Type B pancreatic cell (in vitro differentiated cells): ENCODE results near the gene USP17L26. TPM values are rescaled to one million over a fixed set of nuclear protein-coding genes. Genes with fewer than 3 reads are reported as not detected.
A peak's percentile ranks its signal among the peaks of the same experiment; 100 is the strongest.
"Not testable (repeated sequence)": the region's sequence is repeated elsewhere in the genome, so short reads cannot be mapped to it uniquely, and the experiment has no call there.

ENCODE experiments used
- DNase-seq: peaks from one replicate; pipeline ENCODE4 v3.0.0; 2021; ENCODE audit warnings: mixed read lengths; ENCODE audit not compliant: unreplicated experiment; ENCODE audit errors: extremely low spot score
- H3K27ac Mint-ChIP-seq: 2 replicates; pipeline ENCODE4 v1.8.0; 2021; ENCODE audit warnings: mild to moderate bottlenecking, mixed read lengths
- H3K27me3 Mint-ChIP-seq: 2 replicates; pipeline ENCODE4 v1.8.0; 2021; ENCODE audit warnings: mixed read lengths
- H3K36me3 Mint-ChIP-seq: 2 replicates; pipeline ENCODE4 v1.8.0; 2021; ENCODE audit warnings: mixed read lengths
- H3K4me1 Mint-ChIP-seq: one replicate; pipeline ENCODE4 v1.8.0; 2021; ENCODE audit warnings: mixed read lengths; ENCODE audit not compliant: unreplicated experiment
- H3K4me3 Mint-ChIP-seq: 2 replicates; pipeline ENCODE4 v1.8.0; 2021; ENCODE audit warnings: mild to moderate bottlenecking, mixed read lengths
- H3K9me3 Mint-ChIP-seq: 2 replicates; pipeline ENCODE4 v1.8.0; 2021; ENCODE audit warnings: mixed read lengths
- total RNA-seq: library from RNA; stranded (reverse); gene quantifications from 2 replicates; pipeline ENCODE4 v1.2.1, GENCODE V29; 2021; ENCODE audit warnings: low replicate concordance
- TF ChIP-seq, protein P1 (sequence below): fragments of 200-600 bp; sonication (generic); conservative IDR thresholded peaks from 2 replicates; pipeline ENCODE4 v1.5.0; 2021; ENCODE audit warnings: antibody characterized with exemption, mild to moderate bottlenecking

USP17L26 gene
- total RNA-seq, 1 donor from 2014 or later, result not detected

DNA sequence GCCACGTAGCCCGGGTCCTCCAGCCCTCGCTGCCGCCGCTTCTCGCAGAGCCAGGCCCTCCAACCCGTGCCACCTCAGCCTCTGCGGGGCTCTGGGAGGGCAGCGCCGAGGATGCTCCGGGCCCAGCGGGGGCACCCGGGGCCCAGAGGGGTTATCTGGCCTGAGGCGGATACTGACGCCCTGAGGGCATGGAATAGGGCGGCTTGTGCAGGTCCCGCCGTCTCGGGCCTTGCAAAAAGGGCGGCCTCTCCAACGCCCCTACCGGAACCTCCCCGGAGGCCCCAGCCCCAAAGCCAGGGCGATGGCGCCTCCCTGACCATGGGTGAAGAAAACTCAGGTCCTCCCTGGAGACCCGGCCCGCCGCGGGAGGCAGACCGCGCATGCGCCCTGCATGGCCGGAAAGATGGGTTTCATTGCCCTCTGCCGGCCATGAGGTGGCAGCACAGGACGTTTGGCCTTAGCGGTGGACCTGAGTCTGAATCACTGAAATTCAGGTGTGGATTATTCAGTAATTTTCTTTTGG, 46.6 kb downstream of the USP17L26 start:
- H3K36me3 Mint-ChIP-seq, H3K27me3 Mint-ChIP-seq, DNase-seq, H3K4me1 Mint-ChIP-seq, H3K27ac Mint-ChIP-seq, H3K9me3 Mint-ChIP-seq: not testable (repeated sequence)
- TF ChIP-seq, protein P1, sequence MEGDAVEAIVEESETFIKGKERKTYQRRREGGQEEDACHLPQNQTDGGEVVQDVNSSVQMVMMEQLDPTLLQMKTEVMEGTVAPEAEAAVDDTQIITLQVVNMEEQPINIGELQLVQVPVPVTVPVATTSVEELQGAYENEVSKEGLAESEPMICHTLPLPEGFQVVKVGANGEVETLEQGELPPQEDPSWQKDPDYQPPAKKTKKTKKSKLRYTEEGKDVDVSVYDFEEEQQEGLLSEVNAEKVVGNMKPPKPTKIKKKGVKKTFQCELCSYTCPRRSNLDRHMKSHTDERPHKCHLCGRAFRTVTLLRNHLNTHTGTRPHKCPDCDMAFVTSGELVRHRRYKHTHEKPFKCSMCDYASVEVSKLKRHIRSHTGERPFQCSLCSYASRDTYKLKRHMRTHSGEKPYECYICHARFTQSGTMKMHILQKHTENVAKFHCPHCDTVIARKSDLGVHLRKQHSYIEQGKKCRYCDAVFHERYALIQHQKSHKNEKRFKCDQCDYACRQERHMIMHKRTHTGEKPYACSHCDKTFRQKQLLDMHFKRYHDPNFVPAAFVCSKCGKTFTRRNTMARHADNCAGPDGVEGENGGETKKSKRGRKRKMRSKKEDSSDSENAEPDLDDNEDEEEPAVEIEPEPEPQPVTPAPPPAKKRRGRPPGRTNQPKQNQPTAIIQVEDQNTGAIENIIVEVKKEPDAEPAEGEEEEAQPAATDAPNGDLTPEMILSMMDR, result peak; percentile 74
- peak overlapping the region; percentile 47 for H3K4me3 Mint-ChIP-seq

DNA sequence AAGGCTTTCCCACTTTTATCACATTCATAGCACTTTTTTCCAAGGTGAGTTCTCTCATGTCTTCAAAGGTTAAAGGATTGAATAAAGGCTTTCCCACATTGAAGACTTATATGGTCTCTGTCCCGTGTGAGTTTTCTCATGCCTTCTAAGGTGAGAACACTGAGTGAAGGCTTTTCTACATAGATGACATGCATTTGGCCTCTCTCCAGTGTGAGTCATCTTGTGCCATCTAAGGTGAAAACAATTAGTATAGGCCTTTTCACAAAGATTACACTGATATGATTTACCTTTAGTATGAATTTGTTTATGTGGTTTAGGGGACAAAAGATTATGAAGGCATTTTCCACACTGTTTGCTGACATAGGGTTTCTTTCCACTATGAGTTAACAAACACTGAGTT, 49.7 kb downstream of the USP17L26 start:
- DNase-seq, result no peak
- no peaks in the 10 kb centered on the region for H3K36me3 Mint-ChIP-seq
- H3K27ac Mint-ChIP-seq, result no peak overlapping the region
- no peak overlapping the region for H3K4me3 Mint-ChIP-seq
- H3K9me3 Mint-ChIP-seq, result no peaks in the 10 kb centered on the region
- H3K27me3 Mint-ChIP-seq, result no peaks in the 10 kb centered on the region
- H3K4me1 Mint-ChIP-seq, result no peaks in the 10 kb centered on the region
- TF ChIP-seq, protein P1, result no peak

Other genes with a start within 250 kb of the USP17L26 start
- not detected in 2 replicates for gene FAM90A26, start 164.2 kb upstream of the USP17L26 start, total RNA-seq
- gene USP17L10, start 124.0 kb upstream of the USP17L26 start, total RNA-seq, result not detected in 2 replicates
- not detected in 2 replicates for gene USP17L11, start 119.3 kb upstream of the USP17L26 start, total RNA-seq
- not detected in 2 replicates for gene USP17L12, start 114.5 kb upstream of the USP17L26 start, total RNA-seq
- gene USP17L13, start 109.8 kb upstream of the USP17L26 start, total RNA-seq, result not detected in 2 replicates
- gene USP17L15, start 100.3 kb upstream of the USP17L26 start, total RNA-seq, result not detected in 2 replicates
- gene USP17L17, start 90.8 kb upstream of the USP17L26 start, total RNA-seq, result not detected in 2 replicates
- not detected in 2 replicates for gene USP17L18, start 86.0 kb upstream of the USP17L26 start, total RNA-seq
- not detected in 2 replicates for gene USP17L19, start 81.3 kb upstream of the USP17L26 start, total RNA-seq
- not detected in 2 replicates for gene USP17L20, start 76.5 kb upstream of the USP17L26 start, total RNA-seq
- gene USP17L21, start 71.8 kb upstream of the USP17L26 start, total RNA-seq, result not detected in 2 replicates
- not detected in 2 replicates for gene USP17L22, start 67.0 kb upstream of the USP17L26 start, total RNA-seq
- not detected in 2 replicates for gene USP17L24, start 9.5 kb upstream of the USP17L26 start, total RNA-seq
- not detected in 2 replicates for gene USP17L25, start 4.7 kb upstream of the USP17L26 start, total RNA-seq
- not detected in 2 replicates for gene USP17L5, start 4.7 kb downstream of the USP17L26 start, total RNA-seq
- not detected in 2 replicates for gene USP17L27, start 9.5 kb downstream of the USP17L26 start, total RNA-seq
- gene USP17L28, start 14.2 kb downstream of the USP17L26 start, total RNA-seq, result not detected in 2 replicates
- gene USP17L29, start 19.0 kb downstream of the USP17L26 start, total RNA-seq, result not detected in 2 replicates
- gene USP17L30, start 28.5 kb downstream of the USP17L26 start, total RNA-seq, result not detected in 2 replicates
- gene DEFB131A, start 109.8 kb downstream of the USP17L26 start, total RNA-seq, result not detected in 2 replicates